ENCODE measurements around the gene SLC9A2.

The SLC9A2 gene

DNA sequence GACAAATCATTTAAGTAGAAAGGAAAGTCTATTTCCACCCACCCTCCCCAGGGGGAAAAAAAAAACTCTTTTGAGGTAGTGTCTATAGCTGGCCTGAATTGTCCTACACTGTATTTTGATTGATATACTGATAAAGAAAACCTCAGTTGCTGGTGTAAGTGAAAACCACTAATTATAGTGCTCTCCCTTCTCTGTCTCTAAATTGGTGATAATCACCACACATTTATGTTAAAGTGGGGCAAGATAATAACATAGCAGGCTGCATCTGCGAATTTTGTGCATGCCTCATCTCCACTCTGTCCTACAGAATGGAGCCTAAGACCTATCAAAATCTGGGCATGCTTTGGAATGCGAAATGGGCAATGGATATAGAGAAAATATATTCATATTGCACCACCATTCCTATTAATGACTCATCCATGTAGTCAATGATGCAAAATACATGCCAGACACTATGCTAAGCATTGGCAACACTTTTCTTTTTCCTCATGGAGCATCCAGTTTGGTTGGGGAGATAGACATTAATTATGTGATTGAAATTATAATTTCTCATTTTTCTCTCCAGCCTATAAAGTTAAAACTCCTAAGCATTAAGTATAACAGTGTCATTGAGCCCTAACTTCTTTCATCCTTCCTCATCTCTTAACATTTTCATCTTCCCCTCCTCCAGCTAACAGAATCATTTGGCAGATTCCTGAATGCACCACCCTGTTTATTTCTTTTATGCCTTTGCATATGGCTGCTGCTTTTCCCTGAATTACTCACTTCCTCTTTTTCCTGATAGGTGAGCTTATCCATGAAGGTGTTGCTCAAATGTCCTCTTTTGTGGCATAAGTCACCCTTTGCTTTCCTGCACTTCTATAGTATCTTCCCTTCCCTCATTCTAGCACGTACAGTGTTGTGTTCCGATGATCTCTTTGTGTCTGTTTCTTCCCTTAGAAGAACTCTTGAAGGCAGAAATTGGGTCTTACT is 58.2 kb downstream of the SLC9A2 start:
- DNase-seq, result no peak

DNA sequence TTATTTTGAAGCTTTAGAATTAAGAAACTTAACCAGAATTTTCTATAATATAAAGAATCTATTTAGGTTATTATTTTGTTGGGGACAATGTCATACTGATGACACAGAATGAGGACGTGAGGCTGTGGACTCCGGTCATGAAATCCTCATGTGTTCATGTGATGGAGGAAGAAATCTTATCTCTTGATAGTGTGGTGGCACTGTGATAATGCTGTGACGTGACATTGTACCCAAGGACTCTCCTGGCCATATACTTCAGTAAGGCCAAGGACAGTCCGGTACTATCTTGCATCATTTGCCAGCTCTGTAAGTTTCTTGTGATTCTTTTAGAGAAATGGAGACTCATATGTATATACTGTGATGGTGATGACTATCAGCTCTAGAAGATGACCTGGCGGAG is 59.1 kb downstream of the SLC9A2 start:
- DNase-seq, result no peak

DNA sequence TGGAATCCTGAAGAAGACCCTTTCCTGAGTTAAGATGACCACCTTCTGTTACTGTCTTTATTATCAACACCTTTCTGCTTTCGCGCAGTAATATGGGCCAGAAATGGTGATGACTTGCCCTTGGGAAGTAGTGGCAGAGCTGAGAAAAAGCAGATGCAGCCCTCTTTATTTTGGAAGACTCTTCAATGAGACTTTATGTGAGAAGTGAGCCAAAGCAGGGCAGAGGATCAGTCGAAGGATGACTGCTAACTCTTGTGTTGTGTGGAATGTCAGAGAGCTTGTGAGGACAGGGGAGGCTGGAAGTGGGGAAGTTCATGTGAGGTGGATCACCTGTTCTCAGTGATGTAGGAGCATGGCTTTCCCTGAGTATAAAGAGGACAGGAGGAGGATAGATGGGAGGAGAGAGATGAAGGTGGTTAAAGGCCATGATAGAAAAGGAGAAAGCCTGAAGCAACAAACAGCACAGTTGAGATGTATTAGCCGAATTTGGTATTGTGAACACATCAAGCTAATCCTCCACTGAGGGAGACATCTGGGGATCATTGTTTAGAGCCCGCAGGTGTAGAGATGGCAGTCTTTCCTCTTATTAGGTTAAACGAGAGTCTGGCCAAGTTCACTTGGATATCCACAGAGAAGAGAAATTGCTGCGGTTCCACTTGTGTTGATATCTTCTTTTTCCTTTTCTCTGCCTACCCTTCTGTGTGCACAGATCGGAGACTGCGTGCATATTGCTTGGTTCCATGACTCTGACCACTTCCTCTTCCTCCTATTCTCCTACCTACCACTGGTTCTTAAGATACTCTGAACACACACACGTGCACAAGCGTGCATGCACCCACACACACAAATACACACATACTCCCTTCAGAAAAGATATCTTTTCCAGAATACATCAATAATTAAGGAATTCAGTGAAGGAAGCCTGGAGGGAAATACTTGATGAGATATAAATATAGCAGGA is 67.4 kb downstream of the SLC9A2 start:
- DNase-seq, result peak; percentile 67

DNA sequence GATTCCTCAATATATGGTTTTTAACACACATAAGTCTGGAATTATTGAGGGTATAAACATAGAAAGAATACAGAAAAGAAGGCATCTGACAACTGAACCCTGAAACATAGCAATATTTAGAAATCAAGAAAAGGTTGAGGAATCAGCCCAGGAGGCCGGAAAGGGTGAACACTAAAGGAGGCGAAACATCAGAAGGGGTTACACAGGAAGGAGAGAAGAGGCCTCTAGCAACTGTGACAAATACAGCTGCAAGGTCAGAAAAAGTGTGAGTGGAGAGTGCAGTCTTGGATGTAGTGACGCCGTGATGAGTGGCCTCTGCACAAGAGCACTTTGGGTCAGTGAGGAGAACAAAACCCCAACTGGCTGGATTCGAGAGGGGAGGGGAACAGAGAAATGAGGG is 70.7 kb downstream of the SLC9A2 start:
- DNase-seq, result no peak

DNA sequence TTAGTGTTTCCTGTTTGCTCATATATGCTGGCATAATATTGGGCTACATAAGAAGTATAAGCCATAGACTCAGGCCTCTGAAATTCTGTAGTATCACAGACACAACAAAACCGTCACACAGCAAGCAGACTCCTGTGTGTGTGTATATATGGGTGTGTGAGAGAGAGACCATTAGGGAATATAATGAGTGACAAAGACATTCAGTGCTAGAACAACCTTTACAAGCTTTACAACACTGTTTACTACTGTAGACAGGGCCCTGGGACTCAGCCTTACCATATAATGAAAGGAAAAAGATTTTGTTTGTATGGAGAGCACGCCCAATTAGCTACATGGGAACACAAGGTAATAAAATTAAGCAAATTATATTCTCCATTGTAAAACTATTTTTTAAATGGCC is 77.1 kb downstream of the SLC9A2 start:
- DNase-seq, result no peak

DNA sequence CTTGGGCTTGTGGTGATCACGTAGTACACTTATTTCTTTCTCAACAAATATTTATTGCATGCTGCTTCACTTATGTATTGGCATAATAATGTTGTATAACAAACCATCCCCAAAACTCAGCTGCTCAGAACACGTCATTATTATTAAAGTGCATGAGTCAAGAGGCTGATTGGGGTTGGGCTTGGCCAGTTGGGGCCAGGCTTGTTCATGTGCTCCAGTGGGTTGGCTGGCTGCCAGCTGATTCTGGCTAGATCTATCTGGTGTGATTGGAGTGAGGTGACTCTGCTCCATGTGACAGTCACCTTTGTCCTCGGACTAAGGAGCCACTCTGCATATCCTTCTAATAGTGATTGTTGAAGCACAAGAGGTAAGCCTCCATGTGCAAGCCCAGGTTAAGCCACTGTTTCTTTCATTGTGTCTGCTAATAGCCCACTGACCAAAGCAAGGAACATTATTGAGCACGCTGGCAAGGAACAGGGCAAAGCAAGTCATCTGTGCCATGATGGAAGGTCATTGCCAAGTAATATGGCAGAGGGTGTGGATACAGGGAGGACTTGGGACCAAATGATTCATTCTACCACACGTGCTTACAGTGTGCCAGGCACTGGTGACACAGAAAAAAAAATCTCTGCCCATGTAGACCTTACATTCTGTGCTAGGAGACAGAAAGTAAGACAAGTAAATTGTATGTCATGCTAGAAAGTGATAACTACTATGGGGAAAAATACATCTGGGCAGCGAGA is 79.2 kb downstream of the SLC9A2 start:
- no peak for DNase-seq

DNA sequence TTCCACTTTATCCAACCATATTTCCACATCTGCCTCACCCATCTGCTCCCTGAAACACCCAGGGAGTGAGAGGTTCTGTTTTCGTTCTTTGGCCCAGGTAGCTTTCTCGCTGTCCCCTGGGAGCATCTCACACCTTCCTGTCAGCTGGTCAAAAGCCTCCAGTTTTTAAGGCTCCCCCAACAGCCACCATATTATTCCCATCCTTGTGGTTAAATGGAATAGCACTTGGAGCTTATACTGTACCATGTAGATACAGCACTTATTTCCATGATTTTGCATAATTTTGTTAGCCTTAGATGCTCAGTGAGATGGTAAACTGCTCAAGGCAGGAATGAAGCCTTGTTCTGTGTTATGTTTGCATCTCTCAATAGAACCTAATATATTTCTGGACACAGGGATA is 84.0 kb downstream of the SLC9A2 start:
- no peak for DNase-seq

DNA sequence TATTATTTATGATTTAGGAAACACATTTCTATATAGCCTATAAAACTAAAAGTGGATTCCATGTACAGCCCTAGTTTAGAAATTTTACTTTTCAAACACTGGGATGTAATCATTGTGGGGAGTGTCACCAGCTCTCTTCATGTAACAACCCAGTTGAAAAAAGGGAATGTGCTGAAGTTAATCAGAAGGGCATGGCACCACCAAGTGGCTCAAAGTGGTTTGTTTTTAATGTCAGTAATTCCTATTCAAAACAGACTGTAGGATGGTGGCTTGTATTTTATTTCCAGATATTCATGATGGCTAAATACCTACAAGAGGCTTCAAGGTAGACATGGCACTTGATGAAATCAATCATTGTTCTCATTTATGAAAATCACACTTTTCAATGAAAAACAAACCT is 84.4 kb downstream of the SLC9A2 start:
- DNase-seq, result no peak

DNA sequence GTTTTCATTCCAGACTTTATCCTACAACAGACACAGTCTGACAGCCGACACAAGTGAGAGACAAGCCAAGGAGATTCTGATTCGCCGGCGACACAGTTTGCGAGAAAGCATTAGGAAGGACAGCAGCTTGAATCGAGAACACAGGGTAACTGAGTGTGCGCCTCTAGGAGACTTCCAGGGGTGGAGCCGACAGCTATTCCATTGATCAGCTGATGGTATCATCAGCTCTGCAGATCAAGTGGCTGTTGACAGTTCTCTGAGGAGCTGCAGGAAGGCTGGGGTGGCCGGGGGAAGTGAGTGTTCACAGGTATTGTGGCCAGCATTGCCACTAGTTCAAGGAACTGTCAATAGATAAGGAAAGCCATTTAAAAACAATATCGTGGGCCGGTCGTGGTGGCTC is 85.2 kb downstream of the SLC9A2 start:
- no peak for DNase-seq

DNA sequence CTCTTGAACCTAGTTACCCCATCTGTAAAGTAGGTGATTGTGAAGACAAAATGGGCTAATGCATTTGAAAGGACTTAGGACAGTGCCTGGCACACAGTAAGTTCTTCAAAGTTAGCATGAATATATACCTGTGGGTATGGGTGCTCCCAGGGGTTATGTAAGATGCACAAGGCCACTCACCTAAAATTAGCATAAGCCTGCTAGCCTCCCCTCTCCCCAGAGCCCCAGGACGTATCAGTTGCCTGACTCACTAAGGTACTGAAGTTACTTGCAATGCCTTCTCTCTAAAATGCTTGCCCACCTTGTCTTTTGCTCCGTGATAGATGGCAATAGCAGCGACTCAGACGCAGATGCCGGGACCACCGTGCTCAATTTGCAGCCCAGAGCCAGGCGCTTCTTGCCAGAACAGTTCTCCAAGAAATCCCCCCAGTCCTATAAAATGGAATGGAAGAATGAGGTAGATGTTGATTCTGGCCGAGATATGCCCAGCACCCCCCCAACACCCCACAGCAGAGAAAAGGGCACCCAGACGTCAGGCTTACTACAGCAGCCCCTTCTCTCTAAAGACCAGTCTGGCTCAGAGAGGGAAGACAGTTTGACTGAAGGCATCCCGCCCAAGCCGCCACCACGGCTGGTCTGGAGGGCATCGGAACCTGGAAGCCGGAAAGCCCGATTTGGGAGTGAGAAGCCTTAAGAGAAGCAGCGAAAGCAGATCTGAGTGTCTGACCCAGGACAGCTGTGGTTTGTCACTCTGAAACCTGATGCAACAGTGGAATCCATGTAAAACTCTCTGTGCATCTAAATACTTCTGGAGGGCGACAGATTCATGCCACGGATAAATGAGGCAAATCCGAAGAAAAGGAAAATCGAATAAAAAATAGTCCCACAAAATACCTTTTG is 88.7 kb downstream of the SLC9A2 start:
- no peak for DNase-seq

DNA sequence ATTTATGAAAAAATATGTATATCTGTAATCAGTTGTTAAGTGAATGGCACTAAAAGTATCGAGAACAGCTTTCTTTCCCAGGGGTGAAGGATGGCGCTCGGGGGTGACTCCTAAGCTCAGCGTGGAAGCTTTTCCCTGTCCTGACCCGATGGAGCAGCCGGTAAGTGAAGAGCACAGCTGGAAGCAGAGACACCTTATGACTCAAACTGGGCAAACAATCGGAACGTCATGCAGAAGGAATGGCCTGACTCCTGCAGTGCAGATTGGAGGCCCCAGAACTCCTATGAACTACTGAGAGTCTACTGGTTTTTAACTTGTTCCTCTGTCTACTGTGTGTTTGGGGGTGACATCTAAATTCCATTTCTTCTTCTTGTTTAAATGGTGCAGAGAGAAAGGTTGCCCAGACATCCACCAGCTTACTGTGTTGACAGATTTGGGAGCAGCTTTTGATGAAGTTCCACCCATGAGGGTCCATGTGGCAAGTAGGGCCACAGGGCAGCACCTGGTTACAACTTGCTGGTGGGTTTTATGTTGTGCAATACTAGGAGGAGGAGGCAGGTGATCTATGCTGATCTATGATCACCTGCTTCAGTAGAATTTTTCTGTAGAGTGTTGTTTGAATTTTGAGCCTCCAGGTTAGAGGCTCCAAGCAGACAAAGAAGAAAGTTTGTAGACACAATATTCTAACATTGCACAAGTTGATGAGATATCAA is 89.7 kb downstream of the SLC9A2 start:
- no peak for DNase-seq

DNA sequence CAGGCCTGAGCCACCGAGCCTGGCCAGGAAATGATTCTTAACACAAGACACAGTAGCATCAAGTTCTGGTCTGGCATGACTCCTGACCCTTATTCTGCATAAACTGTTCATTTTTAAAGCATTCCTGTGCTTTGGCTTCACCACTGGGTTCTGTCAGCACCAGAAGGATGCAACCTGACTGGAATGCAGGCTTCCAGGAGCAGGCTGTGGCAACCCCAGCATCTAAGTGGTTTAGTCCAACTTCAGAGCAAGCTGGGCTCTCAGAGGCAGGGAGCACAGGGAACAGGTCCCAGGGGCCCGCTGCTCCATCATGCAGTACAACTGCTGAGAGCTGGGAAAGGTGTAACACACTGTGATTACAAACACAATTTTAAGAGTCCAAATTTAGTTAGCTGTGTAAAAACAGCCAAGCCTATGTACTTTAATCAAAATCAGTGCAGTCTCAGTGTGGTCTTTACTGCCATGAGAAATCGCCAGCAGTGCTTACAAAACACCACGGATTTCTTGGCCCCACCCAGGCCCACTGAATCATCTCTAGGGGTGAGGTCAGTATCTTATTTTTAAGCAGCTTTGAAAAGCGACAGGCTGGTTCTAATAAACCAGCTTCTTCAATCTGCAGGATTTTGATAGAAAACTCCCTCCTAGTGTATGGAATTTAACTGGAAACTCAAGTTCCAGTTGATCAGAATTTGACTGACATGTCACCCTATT is 98.1 kb downstream of the SLC9A2 start:
- DNase-seq, result no peak

DNA sequence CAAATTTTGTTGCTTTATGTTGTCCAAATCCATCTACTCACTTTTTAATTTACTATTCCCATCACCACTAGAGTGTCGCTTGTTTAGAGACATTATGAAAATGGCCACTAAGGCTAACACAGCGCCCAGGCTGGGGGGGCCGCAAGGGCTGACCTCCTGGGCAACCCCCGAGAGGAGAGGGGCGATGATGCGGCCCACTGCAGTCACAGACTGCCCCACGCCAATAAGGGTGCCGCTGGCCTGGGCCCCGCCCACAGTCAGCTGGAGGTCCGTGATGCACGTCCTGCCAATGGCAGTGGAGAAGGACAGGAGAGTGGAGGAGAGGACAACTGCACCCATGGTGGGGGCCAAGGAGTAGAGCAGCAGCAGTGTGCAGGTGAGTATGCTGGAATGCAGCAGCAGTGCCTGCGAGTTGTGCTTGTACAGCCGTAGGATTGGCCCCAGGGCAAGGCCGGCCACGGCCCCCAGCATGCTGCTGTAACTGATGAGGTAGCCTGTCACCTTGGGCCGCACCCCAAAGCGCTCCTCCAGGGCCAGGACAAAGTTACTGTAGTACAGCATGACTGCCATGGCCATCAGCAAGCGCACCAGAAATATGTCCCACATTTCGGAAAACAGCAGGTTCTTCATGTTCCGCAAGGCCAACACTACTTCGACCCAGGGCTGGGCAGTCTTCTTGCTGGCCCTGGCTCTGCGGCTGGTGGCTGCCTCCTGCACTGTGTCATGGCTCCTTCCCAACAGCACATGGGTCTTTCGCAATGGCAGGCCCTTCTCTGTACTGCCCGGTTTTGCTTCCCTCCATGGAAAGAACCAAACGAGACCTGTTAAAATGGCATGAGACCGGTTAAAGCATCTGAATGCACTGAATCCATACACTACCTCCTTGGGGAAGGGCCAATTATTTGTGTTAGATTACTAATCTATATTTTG is 99.3 kb downstream of the SLC9A2 start:
- DNase-seq, result no peak

DNA sequence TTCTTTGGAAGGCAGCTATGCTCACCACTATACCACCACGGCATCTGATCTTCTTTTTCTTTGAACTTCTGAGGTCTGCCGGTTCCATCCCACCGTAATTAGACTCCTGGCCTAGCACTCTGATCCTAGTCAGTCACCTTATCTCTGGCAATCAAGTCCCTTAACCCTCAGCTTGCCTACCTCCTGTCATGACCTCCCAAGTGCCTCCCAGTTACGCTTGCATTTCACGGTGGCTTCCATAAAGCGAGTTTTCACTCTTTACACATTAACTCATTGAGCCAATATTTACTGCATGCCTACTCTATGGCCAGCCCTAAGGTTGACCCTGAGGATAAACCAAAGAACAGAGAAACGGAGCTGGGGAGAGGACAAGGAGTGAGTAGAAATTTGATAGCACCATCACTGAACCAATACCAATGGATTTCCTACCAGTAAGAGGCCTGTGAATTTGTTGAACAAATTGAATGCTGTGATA is 104.7 kb downstream of the SLC9A2 start:
- no peak for DNase-seq

DNA sequence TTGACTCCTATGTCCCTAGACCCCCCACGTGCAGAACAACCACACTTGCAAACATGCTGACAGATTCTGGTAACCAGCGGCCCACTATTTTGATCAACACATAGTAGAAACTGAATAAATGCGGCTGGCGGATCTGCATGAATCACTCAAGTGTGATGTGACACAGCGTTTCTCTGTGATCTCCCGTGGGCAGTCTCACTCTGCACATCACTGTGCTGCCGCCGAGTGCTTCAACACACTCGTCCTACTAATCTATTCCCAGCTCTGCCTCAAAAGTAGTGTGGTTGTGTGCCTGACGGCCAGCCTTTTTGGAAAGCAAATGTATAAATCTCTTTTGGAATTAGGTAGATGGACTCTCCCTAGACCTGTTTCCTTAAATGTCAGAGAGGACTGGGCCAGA is 105.2 kb downstream of the SLC9A2 start:
- no peak for DNase-seq

DNA sequence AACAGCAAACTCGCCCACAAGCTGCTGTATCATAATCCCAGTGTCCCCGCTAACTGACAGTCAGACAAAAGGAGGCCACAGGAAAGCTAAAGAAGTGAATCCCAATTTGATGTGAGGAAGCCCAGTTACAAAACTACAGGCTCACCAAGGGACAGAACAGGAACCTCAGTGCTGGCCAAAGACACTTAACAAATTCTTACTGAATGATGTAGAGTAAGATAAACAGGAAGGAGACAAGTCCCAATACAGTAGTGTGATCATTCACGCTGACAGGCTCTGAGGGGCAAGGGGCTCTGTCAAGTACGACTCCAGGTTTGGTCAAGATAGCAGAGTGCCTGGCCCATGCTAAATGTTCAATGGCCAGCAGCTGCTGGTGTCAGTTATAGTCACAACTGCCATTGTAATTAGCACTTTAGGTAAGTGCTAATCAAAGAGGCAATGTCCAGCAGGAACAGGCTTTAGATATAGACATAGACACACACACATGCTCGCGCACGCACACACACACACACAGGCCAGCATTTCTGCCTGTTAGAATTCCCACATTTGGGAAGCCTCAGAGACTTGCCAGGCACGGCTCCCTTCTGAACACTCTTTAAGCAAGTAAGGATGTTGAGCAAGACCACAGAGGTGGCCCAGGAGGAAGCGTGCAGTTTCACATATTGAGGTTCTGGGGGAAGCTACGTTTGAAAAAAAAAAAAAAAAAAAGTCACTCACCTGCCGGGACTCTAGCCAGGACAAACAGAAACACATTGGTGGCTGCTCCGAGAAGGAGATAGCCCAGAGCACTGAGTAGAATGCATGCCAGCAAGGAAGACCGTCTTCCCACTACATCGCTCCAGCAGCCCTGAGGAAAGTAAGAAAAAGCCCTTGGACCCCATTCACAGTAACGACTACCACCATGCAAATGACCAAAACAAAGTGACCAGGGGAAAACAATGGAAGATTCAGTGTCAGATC is 107.1 kb downstream of the SLC9A2 start:
- DNase-seq, result no peak

DNA sequence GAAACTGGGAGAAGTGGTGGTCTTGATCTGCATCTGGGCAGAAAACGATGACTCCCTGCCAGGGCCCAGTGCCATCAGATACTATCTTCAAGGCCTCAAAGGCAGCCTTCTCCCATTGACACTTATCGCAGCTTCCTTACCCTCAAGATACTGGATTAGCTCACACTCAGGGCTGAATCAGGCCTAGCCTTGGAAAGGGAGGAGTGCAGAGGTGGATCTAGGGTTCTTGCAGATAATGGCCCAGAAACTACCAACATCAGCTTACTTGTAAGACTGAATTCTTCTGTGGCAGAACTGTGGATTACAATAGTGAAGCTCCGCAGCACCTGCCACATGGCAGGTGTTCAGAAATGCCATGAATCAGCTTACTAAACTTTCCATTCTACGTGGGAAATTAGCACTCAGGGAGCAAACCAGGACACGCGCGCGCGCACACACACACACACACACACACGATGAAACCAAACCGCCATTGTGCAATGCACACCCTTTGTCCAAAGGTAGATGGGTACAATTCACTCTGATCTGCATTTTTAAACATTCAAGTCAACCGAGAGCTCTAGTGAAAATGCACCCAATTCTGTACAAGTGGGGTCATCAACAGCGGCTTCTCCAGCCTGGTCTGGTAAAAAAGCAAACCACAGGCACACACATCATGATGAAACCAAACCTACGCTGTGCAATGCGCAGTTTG is 116.2 kb downstream of the SLC9A2 start:
- no peak for DNase-seq

DNA sequence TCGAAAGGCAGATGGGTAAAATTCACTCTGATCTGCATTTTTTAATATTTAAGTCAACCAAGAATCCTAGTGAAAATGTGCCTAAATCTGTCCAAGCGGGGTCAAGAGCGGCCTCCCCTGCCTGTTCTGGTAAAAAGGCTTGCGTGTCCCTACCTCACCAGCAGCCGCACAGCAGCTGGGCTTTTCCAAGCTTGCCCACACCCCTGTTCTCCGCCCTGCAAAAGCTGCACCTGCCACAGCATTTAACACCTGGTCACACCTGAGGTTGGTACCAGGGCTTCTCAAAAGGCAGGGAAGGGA is 116.7 kb downstream of the SLC9A2 start:
- DNase-seq, result no peak
